ENCODE results near the gene SETD6. TPM values are rescaled to one million over a fixed set of nuclear protein-coding genes. Genes with fewer than 3 reads are reported as not detected.

Gene SETD6
- polyA plus RNA-seq, 1 of the 3 experiments (the other 2 are of a cell fraction) = 17.2 TPM

- no peak overlapping the region for H3K4me2 ChIP-seq
- POLR2A ChIA-PET = no interaction called here
- no peak overlapping the region for H2AFZ ChIP-seq (ENCODE audit: low read depth)
- H3K4me1 ChIP-seq (ENCODE audit: control insufficient read depth in 1 of 2, insufficient read depth in 2 of 2, low read depth in 1 of 2, low read length in 1 of 2) = no peaks in the 10 kb centered on the region
- H3K4me3 ChIP-seq (ENCODE audit: low read depth in 2 of 2, low read length in 1 of 2) = no peak overlapping the region
- DNase-seq = no peak
- H3K27ac ChIP-seq (ENCODE audit: low read depth in 2 of 2, low read length in 1 of 2) = no peak overlapping the region
- CTCF ChIA-PET = interaction anchor here (2.4 to 6.8 kb wide), 2 partner anchors 11 to 140 kb away, joined by 10 to 34 read pairs; no protein-coding TSS in a partner anchor
- H3F3A ChIP-seq (replicated peaks; ENCODE audit: insufficient read depth) = peaks cover 3% of the 10 kb centered on the region
- H3K9ac ChIP-seq = no peak overlapping the region
- no peaks in the 10 kb centered on the region for H3K9me3 ChIP-seq
- WGBS (ENCODE audit: low lambda C conversion rate) = 76% methylated on average over 1 of the region's 1 CpG
- no peak for TF ChIP-seq SIN3A (IDR thresholded peaks at IDR 0.05; ENCODE audit: borderline replicate concordance, low read depth, low read length)
- no peak for TF ChIP-seq FOXJ3 (CRISPR knock-in tag; IDR thresholded peaks at IDR 0.05)
- no peak for TF ChIP-seq GABPA (IDR thresholded peaks at IDR 0.05; ENCODE audit: low read depth)
- TF ChIP-seq NFIC (IDR thresholded peaks at IDR 0.05; ENCODE audit: borderline replicate concordance) = no peak
- TF ChIP-seq EP300 (IDR thresholded peaks at IDR 0.05; ENCODE audit: borderline replicate concordance in 1 of 2, low read depth in 1 of 2, low read length in 1 of 2) = no peak
- no peak for TF ChIP-seq MXI1 (IDR thresholded peaks at IDR 0.05; ENCODE audit: low read depth, low read length)
- no peak for TF ChIP-seq CTCF (IDR thresholded peaks at IDR 0.05)
- TF ChIP-seq IRF3 (IDR thresholded peaks at IDR 0.05; ENCODE audit: low read depth, low read length) = no peak
- TF ChIP-seq ZBTB33 (IDR thresholded peaks at IDR 0.05; ENCODE audit: borderline replicate concordance, low read depth) = no peak
- TF ChIP-seq EZH2phosphoT487 (IDR thresholded peaks at IDR 0.05; ENCODE audit: borderline replicate concordance, low read depth) = no peak
- no peak for TF ChIP-seq YY1 (IDR thresholded peaks at IDR 0.05; ENCODE audit: low read depth)
- no peak for TF ChIP-seq JUND (IDR thresholded peaks at IDR 0.05)
- no peak for TF ChIP-seq USF1 (IDR thresholded peaks at IDR 0.05; ENCODE audit: borderline replicate concordance, low read depth)
- TF ChIP-seq RCOR1 (IDR thresholded peaks at IDR 0.05; ENCODE audit: low read length) = no peak
- no peak for TF ChIP-seq FOXM1 (IDR thresholded peaks at IDR 0.05; ENCODE audit: low read depth)
- no peak for TF ChIP-seq PBX3 (IDR thresholded peaks at IDR 0.05)
- no peak for TF ChIP-seq GATA2 (CRISPR knock-in tag; IDR thresholded peaks at IDR 0.05)
- no peaks in the 10 kb centered on the region for H3K9me2 ChIP-seq
- no peaks in the 10 kb centered on the region for H3K79me2 ChIP-seq (ENCODE audit: insufficient read depth)
- H3K27me3 ChIP-seq (ENCODE audit: insufficient read depth) = no peaks in the 10 kb centered on the region
- no peaks in the 10 kb centered on the region for H3K36me3 ChIP-seq (replicated peaks in 1 of 2; ENCODE audit: control insufficient read depth in 1 of 2, insufficient read depth in 2 of 2, low read length in 1 of 2)
- no peaks in the 10 kb centered on the region for H4K20me1 ChIP-seq (ENCODE audit: insufficient read depth)
Measured at GRCh38 chr16:58476791-58477190, 38.5 kb upstream of the SETD6 start.
